K562 (cell line): Measurements from ENCODE around the gene PGP. TPM values are rescaled to one million over a fixed set of nuclear protein-coding genes. Genes with fewer than 3 reads are reported as not detected.

Experiments
- ARID2 ChIP-seq: fragments of 450-650 bp; IDR thresholded peaks from 2 replicates; pipeline ENCODE4 v1.6.1; 2017; ENCODE audit warnings: antibody characterized with exemption, mild to moderate bottlenecking
- BCOR ChIP-seq: fragments of 450-650 bp; IDR thresholded peaks from 2 replicates; pipeline ENCODE4 v1.6.1; 2016
- CBFA2T2 ChIP-seq: fragments of 450-650 bp; conservative IDR thresholded peaks from 2 replicates; pipeline ENCODE4 v1.6.1; 2017; ENCODE audit warnings: mild to moderate bottlenecking
- CBX1 ChIP-seq: sonication (generic); IDR thresholded peaks from 2 replicates; pipeline ENCODE4 v1.6.1; 2016; ENCODE audit warnings: antibody characterized with exemption, low read depth, mild to moderate bottlenecking
- ESRRA ChIP-seq: fragments of 450-650 bp; IDR thresholded peaks from 2 replicates; pipeline ENCODE4 v1.6.1; 2014; ENCODE audit warnings: low read depth, mild to moderate bottlenecking, moderate library complexity, borderline replicate concordance
- FOXM1 ChIP-seq, 2 experiments: fragments of 450-650 bp in 1 of 2; sonication (generic) in 1 of 2; formaldehyde crosslinking in 1 of 2; IDR thresholded peaks; 2 replicates each; pipeline versions ENCODE4 v1.6.1 to v1.9.0; 2017 to 2022; ENCODE audit warnings: low read depth in 2 of 2, mild to moderate bottlenecking in 2 of 2, missing genetic modification reagents in 1 of 2, moderate library complexity in 1 of 2
- HDGF ChIP-seq: fragments of 450-650 bp; IDR thresholded peaks from 2 replicates; pipeline ENCODE4 v1.6.1; 2016
- KDM1A ChIP-seq, 2 experiments: fragments of 450-650 bp; IDR thresholded peaks; 2 replicates each; pipeline ENCODE4 v1.6.1; 2016; ENCODE audit warnings: mild to moderate bottlenecking in 2 of 2
- MAZ ChIP-seq, 2 experiments: fragments of 450-650 bp in 1 of 2; sonication (generic) in 1 of 2; formaldehyde crosslinking; IDR thresholded peaks in 1 of 2; conservative IDR thresholded peaks in 1 of 2; 2 replicates each; pipeline versions ENCODE4 v1.4.0 to v1.5.0; 2020; ENCODE audit warnings: mild to moderate bottlenecking in 1 of 2, missing genetic modification reagents in 1 of 2
- MYNN ChIP-seq, 2 experiments: sonication (generic); formaldehyde crosslinking in 1 of 2; IDR thresholded peaks; 2 replicates each; pipeline versions ENCODE4 v1.5.0 to v1.6.1; 2016 to 2020; ENCODE audit warnings: antibody characterized with exemption in 1 of 2, missing genetic modification reagents in 1 of 2
- NCOA2 ChIP-seq, 2 experiments: fragments of 450-650 bp; IDR thresholded peaks; 2 replicates each; pipeline ENCODE4 v1.6.1; 2018; ENCODE audit warnings: mild to moderate bottlenecking in 2 of 2, moderate library complexity in 1 of 2; ENCODE audit not compliant: partially characterized antibody in 2 of 2
- NCOA4 ChIP-seq: fragments of 450-650 bp; IDR thresholded peaks from 2 replicates; pipeline ENCODE4 v1.6.1; 2018; ENCODE audit warnings: mild to moderate bottlenecking; ENCODE audit not compliant: partially characterized antibody
- NEUROD1 ChIP-seq: fragments of 150-350 bp; IDR thresholded peaks from 2 replicates; pipeline ENCODE4 v1.6.1; 2014; ENCODE audit warnings: borderline replicate concordance, low read length, low read depth; ENCODE audit not compliant: partially characterized antibody
- POLR2H ChIP-seq: IDR thresholded peaks from 2 replicates; pipeline ENCODE4 v1.6.1; 2016; ENCODE audit warnings: missing genetic modification characterization, low read depth, mild to moderate bottlenecking, control low read depth, missing compliant biosample characterization, moderate library complexity
- REST ChIP-seq, 2 experiments: fragments of 450-650 bp; formaldehyde crosslinking in 1 of 2; IDR thresholded peaks; 2 replicates each; pipeline versions ENCODE4 v1.4.0 to v1.6.1; 2014 to 2020; ENCODE audit warnings: mild to moderate bottlenecking in 2 of 2, borderline replicate concordance in 1 of 2, low read depth in 1 of 2
- TBP ChIP-seq: optimal IDR thresholded peaks from 2 replicates; pipeline ENCODE3; 2011; ENCODE audit warnings: low read depth, low read length, improper control_type of control experiment
- polyA plus RNA-seq, 8 experiments: library from polyadenylated mRNA; depleted of rRNA in 4 of 8; stranded (reverse) in 5 of 8; unstranded in 3 of 8; fragments of >200 nt; fragmentation: Nextera tagmentation in 2 of 8; fragmentation: Illumina TruSeq in 1 of 8; extraction: Ambion mirVana in 2 of 8; extraction: Trizol in 1 of 8; gene quantifications; 2 replicates each; pipeline versions ENCODE4 v1.2.1 to v1.2.3, GENCODE V29; 2011 to 2014; ENCODE audit warnings: inconsistent platforms in 1 of 8, missing spikeins in 1 of 8
- total RNA-seq, 7 experiments: library from RNA; depleted of rRNA in 6 of 7; stranded (reverse); fragments of >200 nt in 6 of 7; fragmentation: Illumina TruSeq in 2 of 7; extraction: Trizol in 2 of 7; gene quantifications; 2 replicates each; pipeline versions ENCODE4 v1.2.1 to v1.2.3, GENCODE V29; 2011 to 2021; ENCODE audit warnings: low replicate concordance in 1 of 7

PGP gene
- total and polyA plus RNA-seq, 9 of the 15 experiments (the other 6 are each of a cell fraction or from before 2014, with no cell fraction given), result 1.1 to 57.6 (median 19.6) TPM

DNA sequence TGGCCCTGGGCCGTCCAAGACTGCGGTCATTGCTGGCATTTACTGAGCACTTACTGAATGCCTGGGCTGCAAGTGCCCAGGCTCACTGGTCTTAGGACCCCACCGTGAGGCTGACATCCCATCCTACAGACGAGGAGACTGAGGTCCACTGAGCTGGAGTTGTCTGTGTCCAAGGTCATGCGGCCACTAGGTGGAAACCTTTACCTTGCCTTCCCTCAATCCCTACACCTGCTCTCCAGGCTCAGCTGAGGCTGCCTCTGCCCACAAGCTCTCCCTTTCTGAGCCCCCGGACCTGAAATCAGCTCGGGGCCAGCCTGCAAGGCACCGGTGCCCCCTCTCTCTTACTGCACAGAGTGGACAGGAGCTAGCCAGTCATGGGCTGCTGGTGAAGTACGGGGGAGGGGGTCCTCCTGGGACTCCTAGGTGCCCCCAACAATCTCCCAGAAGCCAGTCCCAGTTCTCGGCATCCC, 19.8 kb downstream of the PGP start (continued):
- TF ChIP-seq FOXM1 (IDR thresholded peaks at IDR 0.05; ENCODE audit: low read depth) (no peak), FOXM1 (CRISPR knock-in tag; IDR thresholded peaks at IDR 0.05; ENCODE audit: low read depth) (no peak), KDM1A (IDR thresholded peaks at IDR 0.05) (peak in 1 of 2 experiments; percentile 90; a peak in 3 of 4 replicates), TBP (peak; percentile 14), NCOA4 (peak; percentile 18), CBX1 (peak; percentile 85; the same call in 1 of the 2 replicates), REST (IDR thresholded peaks at IDR 0.05; ENCODE audit: borderline replicate concordance) (peak; percentile 75), REST (CRISPR knock-in tag; IDR thresholded peaks at IDR 0.05; ENCODE audit: low read depth) (no peak), ESRRA (peak; percentile 87), POLR2H (no peak), NEUROD1 (no peak), MAZ (CRISPR knock-in tag; conservative IDR thresholded peaks at IDR 0.05 in 1 of 2, IDR thresholded peaks at IDR 0.05 in 1 of 2) (peak in 1 of 2 experiments; percentile 49; a peak in 1 of 4 replicates), NCOA2 (IDR thresholded peaks at IDR 0.05; ENCODE audit: partially characterized antibody in 2 of 2) (no peak), HDGF (0 out of 2 replicates have a peak, but pooled peaks have one; percentile 42), ARID2 (peak; percentile 65; the same call in 1 of the 2 replicates), MYNN (IDR thresholded peaks at IDR 0.05) (0 out of 2 replicates have a peak, but pooled peaks have one; percentile 23), MYNN (CRISPR knock-in tag; IDR thresholded peaks at IDR 0.05) (no peak), CBFA2T2 (no peak), BCOR (peak; percentile 96)
